Liver (tissue), 9 donors: ENCODE results near the gene ZNF584. TPM values are rescaled to one million over a fixed set of nuclear protein-coding genes. Genes with fewer than 3 reads are reported as not detected.

Source experiments
- DNase-seq: peaks from one replicate; pipeline ENCODE4 v3.0.0-alpha.2; 2017; ENCODE audit warnings: low spot score
- H3K27ac ChIP-seq, 2 donors: one replicate each; pipeline ENCODE4 v1.7.0; 2013; ENCODE audit warnings: inconsistent platforms in 2 of 2, low read length in 2 of 2, control low read depth in 1 of 2, low read depth in 1 of 2, mild to moderate bottlenecking in 1 of 2
- H3K27me3 ChIP-seq, 4 donors: one replicate each; pipeline versions ENCODE4 v1.6.1 to v1.7.0; 2013; ENCODE audit warnings: low read length in 3 of 4, inconsistent platforms in 1 of 4, mild to moderate bottlenecking in 1 of 4, moderate library complexity in 1 of 4; ENCODE audit not compliant: control insufficient read depth in 4 of 4, insufficient read depth in 4 of 4
- H3K36me3 ChIP-seq, 4 donors: one replicate each; pipeline versions ENCODE4 v1.6.1 to v1.7.0; 2013; ENCODE audit warnings: low read length in 3 of 4, mild to moderate bottlenecking in 3 of 4, low read depth in 1 of 4, moderate library complexity in 1 of 4; ENCODE audit not compliant: control insufficient read depth in 4 of 4, insufficient read depth in 3 of 4
- H3K4me1 ChIP-seq, 4 donors: one replicate each; pipeline versions ENCODE4 v1.6.1 to v1.7.0; 2013; ENCODE audit warnings: low read length in 3 of 4, mild to moderate bottlenecking in 3 of 4, moderate library complexity in 1 of 4; ENCODE audit not compliant: control insufficient read depth in 4 of 4, insufficient read depth in 4 of 4
- H3K4me3 ChIP-seq, 3 donors: one replicate each; pipeline versions ENCODE4 v1.6.1 to v1.7.0; 2013; ENCODE audit warnings: low read length in 3 of 3, control low read depth in 1 of 3, low read depth in 1 of 3, mild to moderate bottlenecking in 1 of 3
- H3K9ac ChIP-seq, 2 donors: one replicate each; pipeline ENCODE4 v1.7.0; 2013; ENCODE audit warnings: low read length in 2 of 2, mild to moderate bottlenecking in 2 of 2, moderate library complexity in 2 of 2, control low read depth in 1 of 2, low read depth in 1 of 2
- H3K9me3 ChIP-seq, 4 donors: one replicate each; pipeline versions ENCODE4 v1.6.1 to v1.7.0; 2013; ENCODE audit warnings: low read length in 3 of 4; ENCODE audit not compliant: control insufficient read depth in 4 of 4
- EGR1 ChIP-seq, 2 donors: IDR thresholded peaks; 2 replicates each; pipeline ENCODE4 v1.6.1; 2016 to 2018; ENCODE audit warnings: antibody characterized with exemption in 2 of 2, low read depth in 2 of 2
- FOXA1 ChIP-seq: IDR thresholded peaks from 2 replicates; pipeline ENCODE4 v1.6.1; 2016; ENCODE audit warnings: antibody characterized with exemption
- FOXA2 ChIP-seq: IDR thresholded peaks from 2 replicates; pipeline ENCODE4 v1.6.1; 2016; ENCODE audit warnings: antibody characterized with exemption
- GABPA ChIP-seq, 2 donors: IDR thresholded peaks in 1 of 2; conservative IDR thresholded peaks in 1 of 2; 2 replicates each; pipeline ENCODE4 v1.6.1; 2016; ENCODE audit warnings: antibody characterized with exemption in 2 of 2, mild to moderate bottlenecking in 1 of 2, moderate library complexity in 1 of 2
- HNF4A ChIP-seq, 2 donors: conservative IDR thresholded peaks; 2 replicates each; pipeline ENCODE4 v1.6.1; 2016; ENCODE audit warnings: antibody characterized with exemption in 2 of 2, mild to moderate bottlenecking in 2 of 2
- HNF4G ChIP-seq: IDR thresholded peaks from 2 replicates; pipeline ENCODE4 v1.6.1; 2016; ENCODE audit warnings: antibody characterized with exemption
- JUND ChIP-seq, 2 donors: IDR thresholded peaks; 2 replicates each; pipeline ENCODE4 v1.6.1; 2016; ENCODE audit warnings: antibody characterized with exemption in 2 of 2
- NR2F2 ChIP-seq: IDR thresholded peaks from 2 replicates; pipeline ENCODE4 v1.6.1; 2016; ENCODE audit warnings: antibody characterized with exemption
- RAD21 ChIP-seq, 2 donors: IDR thresholded peaks; 2 replicates each; pipeline ENCODE4 v1.6.1; 2016; ENCODE audit warnings: antibody characterized with exemption in 2 of 2, mild to moderate bottlenecking in 2 of 2
- RXRA ChIP-seq, 2 donors: IDR thresholded peaks; 2 replicates each; pipeline ENCODE4 v1.6.1; 2017 to 2018; ENCODE audit warnings: antibody characterized with exemption in 2 of 2, mild to moderate bottlenecking in 1 of 2
- SP1 ChIP-seq: IDR thresholded peaks from 2 replicates; pipeline ENCODE4 v1.6.1; 2018; ENCODE audit warnings: antibody characterized with exemption, mild to moderate bottlenecking
- TAF1 ChIP-seq: conservative IDR thresholded peaks from 2 replicates; pipeline ENCODE4 v1.6.1; 2016; ENCODE audit warnings: antibody characterized with exemption, mild to moderate bottlenecking
- YY1 ChIP-seq: IDR thresholded peaks from 2 replicates; pipeline ENCODE4 v1.6.1; 2016; ENCODE audit warnings: antibody characterized with exemption, mild to moderate bottlenecking
- WGBS: extraction: QIAGEN DNeasy Blood & Tissue Kit; methylation state at CpG from one replicate; pipeline ENCODE4 v1.1.7; 2013; 5-methylcytosine and 5-hydroxymethylcytosine counted together
- polyA plus RNA-seq, 2 donors: library from polyadenylated mRNA; stranded (reverse) in 1 of 2; unstranded in 1 of 2; fragments of 200-250 nt in 1 of 2; fragments of >200 nt in 1 of 2; fragmentation: Nextera tagmentation in 1 of 2; extraction: Ambion mirVana in 1 of 2; gene quantifications; one replicate each; pipeline versions ENCODE4 v1.2.1 to v1.2.3, GENCODE V29; 2013 to 2015
- total RNA-seq, 2 donors: library from RNA; depleted of rRNA; stranded (reverse); fragments of >200 nt; gene quantifications; one replicate each; pipeline ENCODE4 v1.2.3, GENCODE V29; 2014
- TF ChIP-seq, protein P1 (sequence below): IDR thresholded peaks from 2 replicates; pipeline ENCODE4 v1.6.1; 2016; ENCODE audit warnings: antibody characterized with exemption, mild to moderate bottlenecking
- TF ChIP-seq, protein P2 (sequence below): IDR thresholded peaks from 2 replicates; pipeline ENCODE4 v1.6.1; 2016; ENCODE audit warnings: antibody characterized with exemption
- TF ChIP-seq, protein P3 (sequence below): fragments of 150-350 bp; IDR thresholded peaks from 2 replicates; pipeline ENCODE4 v1.5.1; 2017; ENCODE audit warnings: improper control_type of control experiment, low read depth, low read length; ENCODE audit not compliant: missing input control
- TF ChIP-seq, protein P4 (sequence below): IDR thresholded peaks from 2 replicates; pipeline ENCODE4 v1.6.1; 2016; ENCODE audit warnings: antibody characterized with exemption
- TF ChIP-seq, protein P5 (sequence below): IDR thresholded peaks from 2 replicates; pipeline ENCODE4 v1.6.1; 2016; ENCODE audit warnings: antibody characterized with exemption
- donor health status: healthy.
- donor health status: healthy.
- donor health status: healthy.
- donor health status: healthy.
- donor health status: healthy.

ZNF584 gene
- total and polyA plus RNA-seq, 4 donors = 3.6 to 12.6 (median 10.0) TPM

DNA sequence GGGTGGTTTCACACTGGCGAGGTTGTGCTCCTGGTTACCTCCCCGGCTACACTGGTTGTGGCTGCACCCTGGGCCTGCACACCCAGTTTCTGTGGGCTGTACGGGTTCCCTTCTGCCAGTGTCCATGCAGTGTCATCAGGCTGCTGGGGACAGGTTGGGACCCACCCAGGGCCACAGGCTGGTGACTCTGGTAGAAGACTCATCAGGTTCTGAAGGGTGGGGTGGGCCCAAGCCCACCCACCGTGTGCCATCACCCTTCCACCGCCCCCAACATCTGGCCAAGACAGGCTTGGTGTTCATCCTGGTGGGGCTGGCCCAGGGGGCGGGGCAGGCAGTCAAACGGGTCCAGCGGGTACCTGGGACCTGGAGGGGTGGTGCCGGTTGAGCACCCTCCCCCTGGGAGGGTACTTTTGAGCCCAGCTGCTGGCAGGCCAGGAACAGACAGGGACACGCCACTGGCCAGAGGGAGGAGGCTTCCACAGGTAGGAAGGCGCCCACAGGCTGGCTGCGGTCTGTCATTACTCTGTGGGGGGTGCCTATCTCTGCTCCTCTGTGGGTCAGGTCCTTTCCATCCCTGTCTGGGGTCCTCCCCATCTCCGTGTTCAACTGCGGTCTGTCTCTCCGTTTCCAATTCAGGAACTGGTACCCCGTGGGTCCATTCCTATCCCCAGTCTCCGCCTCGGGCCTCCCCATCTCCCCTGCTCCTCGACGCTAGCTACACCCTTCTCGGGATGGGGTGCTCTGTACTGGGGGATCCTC lies 13.1 kb upstream of the ZNF584 start, which contains the start of gene RNF225:
RNF225 (plus strand) TSS at position 437 of the 759 bp plus-strand sequence. CDS start 434 bp downstream, outside the sequence.
- H3K36me3 ChIP-seq = peaks cover 23 to 41% (median 26%) of the 10 kb centered on the region in 4 donors

More for the DNA sequence above, 13.1 kb upstream of the ZNF584 start, which contains the start of gene RNF225:
- H3K4me1 ChIP-seq = peaks cover under 1 to 6% (median 3%) of the 10 kb centered on the region in 4 donors
- peak within 1 kb of the TSS in 1 of 3 donors; percentile 6 for H3K4me3 ChIP-seq
- no peak for TF ChIP-seq HNF4A (conservative IDR thresholded peaks at IDR 0.05)
- TF ChIP-seq, protein P1, sequence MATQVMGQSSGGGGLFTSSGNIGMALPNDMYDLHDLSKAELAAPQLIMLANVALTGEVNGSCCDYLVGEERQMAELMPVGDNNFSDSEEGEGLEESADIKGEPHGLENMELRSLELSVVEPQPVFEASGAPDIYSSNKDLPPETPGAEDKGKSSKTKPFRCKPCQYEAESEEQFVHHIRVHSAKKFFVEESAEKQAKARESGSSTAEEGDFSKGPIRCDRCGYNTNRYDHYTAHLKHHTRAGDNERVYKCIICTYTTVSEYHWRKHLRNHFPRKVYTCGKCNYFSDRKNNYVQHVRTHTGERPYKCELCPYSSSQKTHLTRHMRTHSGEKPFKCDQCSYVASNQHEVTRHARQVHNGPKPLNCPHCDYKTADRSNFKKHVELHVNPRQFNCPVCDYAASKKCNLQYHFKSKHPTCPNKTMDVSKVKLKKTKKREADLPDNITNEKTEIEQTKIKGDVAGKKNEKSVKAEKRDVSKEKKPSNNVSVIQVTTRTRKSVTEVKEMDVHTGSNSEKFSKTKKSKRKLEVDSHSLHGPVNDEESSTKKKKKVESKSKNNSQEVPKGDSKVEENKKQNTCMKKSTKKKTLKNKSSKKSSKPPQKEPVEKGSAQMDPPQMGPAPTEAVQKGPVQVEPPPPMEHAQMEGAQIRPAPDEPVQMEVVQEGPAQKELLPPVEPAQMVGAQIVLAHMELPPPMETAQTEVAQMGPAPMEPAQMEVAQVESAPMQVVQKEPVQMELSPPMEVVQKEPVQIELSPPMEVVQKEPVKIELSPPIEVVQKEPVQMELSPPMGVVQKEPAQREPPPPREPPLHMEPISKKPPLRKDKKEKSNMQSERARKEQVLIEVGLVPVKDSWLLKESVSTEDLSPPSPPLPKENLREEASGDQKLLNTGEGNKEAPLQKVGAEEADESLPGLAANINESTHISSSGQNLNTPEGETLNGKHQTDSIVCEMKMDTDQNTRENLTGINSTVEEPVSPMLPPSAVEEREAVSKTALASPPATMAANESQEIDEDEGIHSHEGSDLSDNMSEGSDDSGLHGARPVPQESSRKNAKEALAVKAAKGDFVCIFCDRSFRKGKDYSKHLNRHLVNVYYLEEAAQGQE = no peak
- TF ChIP-seq JUND (IDR thresholded peaks at IDR 0.05) = no peak
- TF ChIP-seq, protein P2, sequence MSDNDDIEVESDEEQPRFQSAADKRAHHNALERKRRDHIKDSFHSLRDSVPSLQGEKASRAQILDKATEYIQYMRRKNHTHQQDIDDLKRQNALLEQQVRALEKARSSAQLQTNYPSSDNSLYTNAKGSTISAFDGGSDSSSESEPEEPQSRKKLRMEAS = no peak
- TF ChIP-seq RXRA (IDR thresholded peaks at IDR 0.05) = no peak
- no peak for TF ChIP-seq HNF4G
- TF ChIP-seq, protein P3, sequence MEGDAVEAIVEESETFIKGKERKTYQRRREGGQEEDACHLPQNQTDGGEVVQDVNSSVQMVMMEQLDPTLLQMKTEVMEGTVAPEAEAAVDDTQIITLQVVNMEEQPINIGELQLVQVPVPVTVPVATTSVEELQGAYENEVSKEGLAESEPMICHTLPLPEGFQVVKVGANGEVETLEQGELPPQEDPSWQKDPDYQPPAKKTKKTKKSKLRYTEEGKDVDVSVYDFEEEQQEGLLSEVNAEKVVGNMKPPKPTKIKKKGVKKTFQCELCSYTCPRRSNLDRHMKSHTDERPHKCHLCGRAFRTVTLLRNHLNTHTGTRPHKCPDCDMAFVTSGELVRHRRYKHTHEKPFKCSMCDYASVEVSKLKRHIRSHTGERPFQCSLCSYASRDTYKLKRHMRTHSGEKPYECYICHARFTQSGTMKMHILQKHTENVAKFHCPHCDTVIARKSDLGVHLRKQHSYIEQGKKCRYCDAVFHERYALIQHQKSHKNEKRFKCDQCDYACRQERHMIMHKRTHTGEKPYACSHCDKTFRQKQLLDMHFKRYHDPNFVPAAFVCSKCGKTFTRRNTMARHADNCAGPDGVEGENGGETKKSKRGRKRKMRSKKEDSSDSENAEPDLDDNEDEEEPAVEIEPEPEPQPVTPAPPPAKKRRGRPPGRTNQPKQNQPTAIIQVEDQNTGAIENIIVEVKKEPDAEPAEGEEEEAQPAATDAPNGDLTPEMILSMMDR = no peak
- no peak for TF ChIP-seq FOXA2
- TF ChIP-seq GABPA (IDR thresholded peaks at IDR 0.05 in 1 of 2, conservative IDR thresholded peaks at IDR 0.05 in 1 of 2) = no peak
- TF ChIP-seq FOXA1 = no peak
- TF ChIP-seq TAF1 = no peak
- TF ChIP-seq NR2F2 = no peak
- TF ChIP-seq SP1 = no peak
- TF ChIP-seq, protein P4, sequence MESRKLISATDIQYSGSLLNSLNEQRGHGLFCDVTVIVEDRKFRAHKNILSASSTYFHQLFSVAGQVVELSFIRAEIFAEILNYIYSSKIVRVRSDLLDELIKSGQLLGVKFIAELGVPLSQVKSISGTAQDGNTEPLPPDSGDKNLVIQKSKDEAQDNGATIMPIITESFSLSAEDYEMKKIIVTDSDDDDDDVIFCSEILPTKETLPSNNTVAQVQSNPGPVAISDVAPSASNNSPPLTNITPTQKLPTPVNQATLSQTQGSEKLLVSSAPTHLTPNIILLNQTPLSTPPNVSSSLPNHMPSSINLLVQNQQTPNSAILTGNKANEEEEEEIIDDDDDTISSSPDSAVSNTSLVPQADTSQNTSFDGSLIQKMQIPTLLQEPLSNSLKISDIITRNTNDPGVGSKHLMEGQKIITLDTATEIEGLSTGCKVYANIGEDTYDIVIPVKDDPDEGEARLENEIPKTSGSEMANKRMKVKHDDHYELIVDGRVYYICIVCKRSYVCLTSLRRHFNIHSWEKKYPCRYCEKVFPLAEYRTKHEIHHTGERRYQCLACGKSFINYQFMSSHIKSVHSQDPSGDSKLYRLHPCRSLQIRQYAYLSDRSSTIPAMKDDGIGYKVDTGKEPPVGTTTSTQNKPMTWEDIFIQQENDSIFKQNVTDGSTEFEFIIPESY = no peak
- no peak for TF ChIP-seq YY1
- TF ChIP-seq, protein P5, sequence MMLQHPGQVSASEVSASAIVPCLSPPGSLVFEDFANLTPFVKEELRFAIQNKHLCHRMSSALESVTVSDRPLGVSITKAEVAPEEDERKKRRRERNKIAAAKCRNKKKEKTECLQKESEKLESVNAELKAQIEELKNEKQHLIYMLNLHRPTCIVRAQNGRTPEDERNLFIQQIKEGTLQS = no peak
- TF ChIP-seq EGR1 (IDR thresholded peaks at IDR 0.05; ENCODE audit: low read depth in 2 of 2) = no peak
- TF ChIP-seq RAD21 (IDR thresholded peaks at IDR 0.05) = no peak
- no peak for DNase-seq
- no peaks in the 10 kb centered on the region for H3K9me3 ChIP-seq
- peaks cover 0 to 5% (median 0%) of the 10 kb centered on the region in 4 donors for H3K27me3 ChIP-seq
- 44% methylated on average over 21 of the region's 21 CpGs for WGBS
- no peak within 1 kb of the TSS for H3K9ac ChIP-seq
- no peak within 1 kb of the TSS for H3K27ac ChIP-seq
